Keratinocyte (primary cell): ENCODE results near the gene NAA25.

Source experiments
- EZH2 ChIP-seq: IDR thresholded peaks from one replicate; pipeline ENCODE4 v1.6.1; 2012; ENCODE audit warnings: inconsistent platforms, mild to moderate bottlenecking, low read length, moderate library complexity
- TF ChIP-seq, protein P1 (sequence below), 3 experiments: IDR thresholded peaks in 1 of 3; conservative IDR thresholded peaks in 1 of 3; optimal IDR thresholded peaks in 1 of 3; 2 replicates in 2 of 3; 3 replicates in 1 of 3; pipeline versions ENCODE3 to v1.5.1; 2011; ENCODE audit warnings: low read length in 3 of 3, mild to moderate bottlenecking in 3 of 3, moderate library complexity in 2 of 3, control low read depth in 1 of 3, inconsistent platforms in 1 of 3; ENCODE audit not compliant: insufficient read depth in 2 of 3; ENCODE audit errors: extremely low read depth in 1 of 3

DNA sequence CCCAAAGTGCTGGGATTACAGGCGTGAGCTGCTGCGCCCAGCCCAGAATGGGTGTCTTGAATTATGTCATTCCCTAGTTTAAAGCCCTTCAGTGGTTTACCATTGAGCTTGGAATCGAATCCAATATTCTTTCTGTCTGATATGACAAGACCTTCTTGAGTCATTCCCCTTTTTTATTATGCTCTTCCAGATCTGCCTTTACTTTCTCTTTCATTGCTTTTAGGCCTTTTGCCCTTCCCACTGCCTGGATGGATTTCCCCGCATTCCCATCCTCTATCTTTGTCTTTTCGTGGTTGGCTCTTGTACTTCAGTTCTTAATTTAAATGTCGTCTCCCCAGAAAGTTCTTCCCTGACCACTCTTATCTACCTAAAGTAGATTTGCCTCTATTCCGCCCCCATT, 18.3 kb upstream of the NAA25 start:
- TF ChIP-seq, protein P1, sequence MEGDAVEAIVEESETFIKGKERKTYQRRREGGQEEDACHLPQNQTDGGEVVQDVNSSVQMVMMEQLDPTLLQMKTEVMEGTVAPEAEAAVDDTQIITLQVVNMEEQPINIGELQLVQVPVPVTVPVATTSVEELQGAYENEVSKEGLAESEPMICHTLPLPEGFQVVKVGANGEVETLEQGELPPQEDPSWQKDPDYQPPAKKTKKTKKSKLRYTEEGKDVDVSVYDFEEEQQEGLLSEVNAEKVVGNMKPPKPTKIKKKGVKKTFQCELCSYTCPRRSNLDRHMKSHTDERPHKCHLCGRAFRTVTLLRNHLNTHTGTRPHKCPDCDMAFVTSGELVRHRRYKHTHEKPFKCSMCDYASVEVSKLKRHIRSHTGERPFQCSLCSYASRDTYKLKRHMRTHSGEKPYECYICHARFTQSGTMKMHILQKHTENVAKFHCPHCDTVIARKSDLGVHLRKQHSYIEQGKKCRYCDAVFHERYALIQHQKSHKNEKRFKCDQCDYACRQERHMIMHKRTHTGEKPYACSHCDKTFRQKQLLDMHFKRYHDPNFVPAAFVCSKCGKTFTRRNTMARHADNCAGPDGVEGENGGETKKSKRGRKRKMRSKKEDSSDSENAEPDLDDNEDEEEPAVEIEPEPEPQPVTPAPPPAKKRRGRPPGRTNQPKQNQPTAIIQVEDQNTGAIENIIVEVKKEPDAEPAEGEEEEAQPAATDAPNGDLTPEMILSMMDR (optimal IDR thresholded peaks at IDR 0.05 in 1 of 3, IDR thresholded peaks at IDR 0.05 in 1 of 3, conservative IDR thresholded peaks at IDR 0.05 in 1 of 3; ENCODE audit: extremely low read depth in 1 of 3, insufficient read depth in 2 of 3, low read length in 3 of 3): no peak
- no peak for TF ChIP-seq EZH2
